ENCODE measurements around the gene ADGRE3. TPM values are rescaled to one million over a fixed set of nuclear protein-coding genes. Genes with fewer than 3 reads are reported as not detected.
A peak's percentile ranks its signal among the peaks of the same experiment; 100 is the strongest.

ADGRE3 gene
- total RNA-seq, 1 donor from 2014 or later, result not detected

GRCh38 chr19:14689598-14690503, 15.2 kb upstream of the ADGRE3 start, which contains the start of gene ZNF333:
Gene ZNF333, plus strand, starts transcription at chr19:14690048. Its CDS starts 3,444 bp downstream, at chr19:14693492.
- H3K27ac Mint-ChIP-seq (ENCODE audit: unreplicated experiment), result peak within 1 kb of the TSS; percentile 97
- Histone ChIP-seq H3K36me3 (ENCODE audit: insufficient read depth, low read length) (no peaks in the 10 kb centered on the region), H3K4me1 (ENCODE audit: insufficient read depth, low read length) (no peaks in the 10 kb centered on the region), H3K27me3 (ENCODE audit: insufficient read depth, low read length) (no peaks in the 10 kb centered on the region), H2AFZ (ENCODE audit: low read depth, low read length) (peak within 1 kb of the TSS; percentile 95), H3K79me2 (ENCODE audit: insufficient read depth, low read length) (peaks cover 15% of the 10 kb centered on the region), H3K9me3 (ENCODE audit: insufficient read depth, low read depth, low read length) (no peaks in the 10 kb centered on the region), H3K27ac (ENCODE audit: low read depth, low read length) (peak within 1 kb of the TSS; percentile 94), H3K9ac (ENCODE audit: low read length) (peak within 1 kb of the TSS; percentile 90), H3K4me2 (ENCODE audit: low read length) (peak within 1 kb of the TSS; percentile 92), H4K20me1 (ENCODE audit: insufficient read depth, low read length) (no peaks in the 10 kb centered on the region), H3K4me3 (ENCODE audit: insufficient read depth, low read depth, low read length) (peak within 1 kb of the TSS; percentile 87)
- no peak for TF ChIP-seq CTCF (IDR thresholded peaks at IDR 0.05; ENCODE audit: insufficient read depth, low read depth, low read length)
- no peak for TF ChIP-seq EZH2 (IDR thresholded peaks at IDR 0.05; ENCODE audit: insufficient read depth, low read length)
- DNase-seq (ENCODE audit: low read depth) (peak; percentile 65), FAIRE-seq (no peak)
- H3K4me3 Mint-ChIP-seq (ENCODE audit: unreplicated experiment), result peak within 1 kb of the TSS; percentile 93
- H3K9me3 Mint-ChIP-seq (ENCODE audit: unreplicated experiment), result no peaks in the 10 kb centered on the region
- H3K36me3 Mint-ChIP-seq (ENCODE audit: low read depth, unreplicated experiment), result peaks cover 3% of the 10 kb centered on the region
- H3K27me3 Mint-ChIP-seq (ENCODE audit: low read depth, unreplicated experiment), result peaks cover under 1% of the 10 kb centered on the region
- peaks cover 5% of the 10 kb centered on the region for H3K4me1 Mint-ChIP-seq (ENCODE audit: low read depth, unreplicated experiment)

- no peak overlapping the region for H2AFZ ChIP-seq (ENCODE audit: low read depth, low read length)
- no peak overlapping the region for H3K4me2 ChIP-seq (ENCODE audit: low read length)
- H3K27ac ChIP-seq (ENCODE audit: low read depth, low read length), result no peak overlapping the region
- Mint-ChIP-seq H3K27ac (ENCODE audit: unreplicated experiment) (no peak overlapping the region), H3K4me1 (ENCODE audit: low read depth, unreplicated experiment) (peaks cover 5% of the 10 kb centered on the region), H3K27me3 (ENCODE audit: low read depth, unreplicated experiment) (peaks cover 14% of the 10 kb centered on the region), H3K36me3 (ENCODE audit: low read depth, unreplicated experiment) (no peaks in the 10 kb centered on the region), H3K9me3 (ENCODE audit: unreplicated experiment) (no peaks in the 10 kb centered on the region), H3K4me3 (ENCODE audit: unreplicated experiment) (no peak overlapping the region)
- no peaks in the 10 kb centered on the region for H3K9me3 ChIP-seq (ENCODE audit: insufficient read depth, low read depth, low read length)
- peaks cover 7% of the 10 kb centered on the region for H3K79me2 ChIP-seq (ENCODE audit: insufficient read depth, low read length)
- DNase-seq (ENCODE audit: low read depth), result no peak
- no peaks in the 10 kb centered on the region for H3K27me3 ChIP-seq (ENCODE audit: insufficient read depth, low read length)
- no peaks in the 10 kb centered on the region for H4K20me1 ChIP-seq (ENCODE audit: insufficient read depth, low read length)
- FAIRE-seq, result no peak
- TF ChIP-seq CTCF (IDR thresholded peaks at IDR 0.05; ENCODE audit: insufficient read depth, low read depth, low read length) (no peak), EZH2 (IDR thresholded peaks at IDR 0.05; ENCODE audit: insufficient read depth, low read length) (no peak)
- no peak overlapping the region for H3K4me3 ChIP-seq (ENCODE audit: insufficient read depth, low read depth, low read length)
- no peaks in the 10 kb centered on the region for H3K4me1 ChIP-seq (ENCODE audit: insufficient read depth, low read length)
- no peak overlapping the region for H3K9ac ChIP-seq (ENCODE audit: low read length)
- H3K36me3 ChIP-seq (ENCODE audit: insufficient read depth, low read length), result no peaks in the 10 kb centered on the region
Measured at GRCh38 chr19:14686411-14686810, 11.8 kb upstream of the ADGRE3 start.

DNA sequence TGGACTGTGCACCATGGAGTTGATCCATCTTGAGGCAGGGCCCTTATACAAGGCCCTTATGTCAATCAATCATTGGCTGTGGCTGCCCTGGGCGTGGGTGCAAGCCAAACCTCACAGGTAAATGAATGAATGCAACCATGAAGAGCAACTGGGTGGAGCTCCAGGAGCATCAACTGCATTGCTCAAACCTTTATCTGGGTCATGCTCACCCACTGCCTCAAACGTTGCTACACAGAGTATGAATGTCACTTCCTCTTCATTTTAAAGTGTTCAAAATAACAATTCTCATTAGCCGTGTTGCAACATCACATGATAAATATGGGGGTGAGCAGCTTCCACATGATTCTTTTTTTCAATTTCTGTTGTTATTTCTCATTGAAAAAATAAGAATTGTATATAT, 8.8 kb upstream of the ADGRE3 start:
- Histone ChIP-seq H3K27me3 (ENCODE audit: insufficient read depth, low read length) (no peaks in the 10 kb centered on the region), H3K4me3 (ENCODE audit: insufficient read depth, low read depth, low read length) (no peak overlapping the region), H3K79me2 (ENCODE audit: insufficient read depth, low read length) (no peaks in the 10 kb centered on the region), H3K27ac (ENCODE audit: low read depth, low read length) (no peak overlapping the region), H3K9ac (ENCODE audit: low read length) (no peak overlapping the region), H3K4me1 (ENCODE audit: insufficient read depth, low read length) (no peaks in the 10 kb centered on the region), H2AFZ (ENCODE audit: low read depth, low read length) (no peak overlapping the region), H3K9me3 (ENCODE audit: insufficient read depth, low read depth, low read length) (no peaks in the 10 kb centered on the region), H3K36me3 (ENCODE audit: insufficient read depth, low read length) (no peaks in the 10 kb centered on the region), H4K20me1 (ENCODE audit: insufficient read depth, low read length) (no peaks in the 10 kb centered on the region), H3K4me2 (ENCODE audit: low read length) (no peak overlapping the region)
- Mint-ChIP-seq H3K36me3 (ENCODE audit: low read depth, unreplicated experiment) (no peaks in the 10 kb centered on the region), H3K27me3 (ENCODE audit: low read depth, unreplicated experiment) (peaks cover 18% of the 10 kb centered on the region), H3K27ac (ENCODE audit: unreplicated experiment) (no peak overlapping the region), H3K4me3 (ENCODE audit: unreplicated experiment) (no peak overlapping the region), H3K9me3 (ENCODE audit: unreplicated experiment) (no peaks in the 10 kb centered on the region), H3K4me1 (ENCODE audit: low read depth, unreplicated experiment) (no peaks in the 10 kb centered on the region)
- DNase-seq (ENCODE audit: low read depth), result no peak
- FAIRE-seq, result no peak
- TF ChIP-seq EZH2 (IDR thresholded peaks at IDR 0.05; ENCODE audit: insufficient read depth, low read length), result no peak
- no peak for TF ChIP-seq CTCF (IDR thresholded peaks at IDR 0.05; ENCODE audit: insufficient read depth, low read depth, low read length)
